MM.1S (cell line): ENCODE measurements around the gene SLAIN2.

Experiments
- DNase-seq: peaks from one replicate; pipeline ENCODE4 v3.0.0-alpha.2; 2015
- H2AFZ ChIP-seq: fragments of 300-600 bp; sonication (generic); 2 replicates; pipeline ENCODE4 v1.6.0; 2016; ENCODE audit warnings: antibody characterized with exemption, low read length
- H3F3A ChIP-seq: fragments of 300-600 bp; sonication (generic); 2 replicates; pipeline ENCODE4 v1.6.1; 2016; ENCODE audit warnings: mild to moderate bottlenecking, antibody characterized with exemption, low read length, moderate library complexity, mixed read lengths; ENCODE audit not compliant: insufficient read depth
- H3K27ac ChIP-seq: fragments of 300-600 bp; sonication (generic); 2 replicates; pipeline ENCODE4 v1.5.1; 2016; ENCODE audit warnings: mild to moderate bottlenecking, low read length
- H3K27me3 ChIP-seq: fragments of 300-600 bp; sonication (generic); replicated peaks from 2 replicates; pipeline ENCODE4 v1.6.0; 2016; ENCODE audit warnings: low read length; ENCODE audit not compliant: insufficient read depth
- H3K36me3 ChIP-seq: fragments of 300-600 bp; sonication (generic); replicated peaks from 2 replicates; pipeline ENCODE4 v1.6.1; 2016; ENCODE audit warnings: mild to moderate bottlenecking, low read length, mixed read lengths; ENCODE audit not compliant: insufficient read depth
- H3K4me1 ChIP-seq: fragments of 300-600 bp; sonication (generic); 2 replicates; pipeline ENCODE4 v1.6.1; 2016; ENCODE audit warnings: low read length, mixed read lengths
- H3K4me2 ChIP-seq: fragments of 300-600 bp; sonication (generic); 2 replicates; pipeline ENCODE4 v1.6.0; 2016; ENCODE audit warnings: low read depth, low read length
- H3K4me3 ChIP-seq: fragments of 300-600 bp; sonication (generic); 2 replicates; pipeline ENCODE4 v1.5.1; 2016; ENCODE audit warnings: low read length, mixed read lengths
- H3K79me2 ChIP-seq: fragments of 300-600 bp; sonication (generic); 2 replicates; pipeline ENCODE4 v1.6.1; 2016; ENCODE audit warnings: mixed run types, low read length, mixed read lengths
- H3K9ac ChIP-seq: fragments of 300-600 bp; sonication (generic); 2 replicates; pipeline ENCODE4 v1.6.1; 2016; ENCODE audit warnings: low read length, mixed read lengths
- H3K9me2 ChIP-seq: fragments of 300-600 bp; sonication (generic); replicated peaks from 2 replicates; pipeline ENCODE4 v1.6.1; 2016; ENCODE audit warnings: mild to moderate bottlenecking, low read length, mixed read lengths; ENCODE audit not compliant: insufficient read depth
- H3K9me3 ChIP-seq: fragments of 300-600 bp; sonication (generic); replicated peaks from 2 replicates; pipeline ENCODE4 v1.6.1; 2016; ENCODE audit warnings: mild to moderate bottlenecking, low read length, mixed read lengths; ENCODE audit not compliant: insufficient read depth
- H4K20me1 ChIP-seq: fragments of 300-600 bp; sonication (generic); 2 replicates; pipeline ENCODE4 v1.6.1; 2016; ENCODE audit warnings: mild to moderate bottlenecking, low read length, moderate library complexity, mixed read lengths; ENCODE audit not compliant: insufficient read depth
- CTCF ChIP-seq: fragments of 300-600 bp; sonication (generic); IDR thresholded peaks from 2 replicates; pipeline ENCODE4 v1.5.1; 2016; ENCODE audit warnings: antibody characterized with exemption, low read length, mixed read lengths
- EZH2 ChIP-seq: fragments of 300-600 bp; sonication (generic); optimal IDR thresholded peaks from 2 replicates; pipeline ENCODE3; 2017; ENCODE audit warnings: low read depth, mild to moderate bottlenecking, antibody characterized with exemption, low read length, mixed read lengths
- EZH2phosphoT487 ChIP-seq: fragments of 300-600 bp; sonication (generic); IDR thresholded peaks from 2 replicates; pipeline ENCODE4 v1.6.1; 2018; ENCODE audit warnings: antibody characterized with exemption, low read length

SLAIN2 gene

GRCh38 chr4:48403779-48404178 is 62.5 kb downstream of the SLAIN2 start:
- Histone ChIP-seq H2AFZ (no peak overlapping the region), H3K27me3 (no peaks in the 10 kb centered on the region), H3K9ac (no peak overlapping the region), H3K9me2 (no peaks in the 10 kb centered on the region), H3F3A (no peaks in the 10 kb centered on the region), H3K4me1 (no peaks in the 10 kb centered on the region), H3K27ac (no peak overlapping the region), H3K9me3 (no peaks in the 10 kb centered on the region), H3K4me3 (no peak overlapping the region), H3K36me3 (no peaks in the 10 kb centered on the region), H4K20me1 (no peaks in the 10 kb centered on the region), H3K4me2 (no peak overlapping the region), H3K79me2 (no peaks in the 10 kb centered on the region)
- TF ChIP-seq CTCF (no peak), EZH2 (no peak), EZH2phosphoT487 (no peak)
- DNase-seq, result no peak

GRCh38 chr4:48405924-48406323 is 64.6 kb downstream of the SLAIN2 start:
- no peak overlapping the region for H2AFZ ChIP-seq
- no peaks in the 10 kb centered on the region for H4K20me1 ChIP-seq
- H3K4me3 ChIP-seq, result no peak overlapping the region
- H3K9ac ChIP-seq, result no peak overlapping the region
- DNase-seq, result no peak
- no peak overlapping the region for H3K27ac ChIP-seq
- H3K9me2 ChIP-seq, result no peaks in the 10 kb centered on the region
- no peaks in the 10 kb centered on the region for H3K4me1 ChIP-seq
- no peaks in the 10 kb centered on the region for H3K27me3 ChIP-seq
- H3K4me2 ChIP-seq, result no peak overlapping the region
- no peaks in the 10 kb centered on the region for H3K9me3 ChIP-seq
- TF ChIP-seq EZH2 (no peak), EZH2phosphoT487 (no peak), CTCF (no peak)
- no peaks in the 10 kb centered on the region for H3K79me2 ChIP-seq
- H3F3A ChIP-seq, result no peaks in the 10 kb centered on the region
- no peaks in the 10 kb centered on the region for H3K36me3 ChIP-seq

GRCh38 chr4:48409203-48409602 is 67.9 kb downstream of the SLAIN2 start:
- Histone ChIP-seq H2AFZ (no peak overlapping the region), H3K4me2 (no peak overlapping the region), H3K4me1 (no peaks in the 10 kb centered on the region), H3K27ac (no peak overlapping the region), H3K9me2 (no peaks in the 10 kb centered on the region), H3K36me3 (no peaks in the 10 kb centered on the region), H3K9ac (no peak overlapping the region), H3F3A (no peaks in the 10 kb centered on the region), H3K9me3 (no peaks in the 10 kb centered on the region), H3K79me2 (no peaks in the 10 kb centered on the region), H3K27me3 (no peaks in the 10 kb centered on the region), H3K4me3 (no peak overlapping the region), H4K20me1 (no peaks in the 10 kb centered on the region)
- TF ChIP-seq EZH2 (no peak), EZH2phosphoT487 (no peak), CTCF (no peak)
- no peak for DNase-seq
